ENCODE results near the gene MLYCD.

The MLYCD gene

GRCh38 chr16:83898463-83899271, at the start of gene MLYCD:
Gene MLYCD, plus strand, starts transcription at chr16:83899115. Its CDS starts 30 bp downstream, at chr16:83899145.
- DNase-seq = peak; percentile 34 to 91 (median 79)

GRCh38 chr16:83849421-83849820, 49.5 kb upstream of the MLYCD start:
- peak in 1 of 56 donors; percentile 2 for DNase-seq

DNA sequence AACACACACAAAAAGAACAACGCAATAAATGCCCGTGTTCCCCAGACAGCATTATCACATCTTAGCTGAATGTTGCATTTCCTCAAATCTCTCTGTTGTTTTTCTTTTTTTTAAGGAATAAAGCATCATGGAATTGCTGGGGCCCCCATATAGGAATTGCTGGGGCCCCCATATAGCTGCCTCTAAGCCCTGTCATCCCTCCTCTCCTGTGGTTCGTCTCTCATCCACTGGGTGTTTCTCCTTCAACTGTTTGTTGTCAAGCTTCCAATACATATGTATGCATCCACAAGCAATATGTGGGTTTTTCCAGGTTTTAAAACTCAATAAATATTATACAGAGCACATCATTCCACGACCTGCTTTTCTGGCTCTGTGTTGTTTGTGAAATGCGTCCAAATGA, 48.0 kb upstream of the MLYCD start:
- no peak for DNase-seq

DNA sequence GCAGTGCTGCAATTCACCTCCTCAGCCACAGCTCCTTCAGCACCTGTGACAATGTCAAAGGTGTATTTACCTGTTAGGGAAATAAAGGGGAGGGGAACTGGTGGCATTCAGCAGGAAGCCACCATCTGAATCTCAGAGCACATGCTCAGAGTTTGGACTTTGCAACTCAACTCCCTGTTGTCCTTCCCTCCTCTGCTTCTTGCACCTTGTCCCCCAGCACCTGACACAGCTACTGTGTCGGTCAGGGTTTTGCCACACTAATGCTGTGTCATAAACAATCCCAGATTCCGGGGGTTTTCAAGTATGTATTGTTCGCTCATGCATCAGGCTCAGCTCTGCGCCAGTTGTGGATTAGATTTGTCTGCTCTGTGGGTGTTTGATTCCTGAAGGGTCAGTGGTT, 47.4 kb upstream of the MLYCD start:
- no peak for DNase-seq

DNA sequence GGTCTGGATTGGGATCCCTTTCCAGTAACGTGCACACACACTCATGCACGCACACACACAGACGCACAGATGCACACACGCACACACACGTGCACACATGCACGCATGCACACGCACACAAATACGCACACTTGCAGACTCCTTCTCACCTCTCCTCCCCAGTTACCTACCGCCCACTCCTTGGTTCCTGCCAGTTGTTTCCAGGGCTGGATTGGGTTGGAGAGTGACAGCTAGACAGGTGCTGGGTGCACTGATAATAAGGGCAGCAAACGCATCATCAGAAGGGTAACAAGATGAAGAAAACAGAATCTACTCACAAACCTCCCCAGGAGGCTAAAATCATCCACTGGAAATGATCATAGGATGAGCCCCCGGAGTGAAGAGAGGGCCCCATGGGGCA, 46.1 kb upstream of the MLYCD start:
- no peak for DNase-seq

DNA sequence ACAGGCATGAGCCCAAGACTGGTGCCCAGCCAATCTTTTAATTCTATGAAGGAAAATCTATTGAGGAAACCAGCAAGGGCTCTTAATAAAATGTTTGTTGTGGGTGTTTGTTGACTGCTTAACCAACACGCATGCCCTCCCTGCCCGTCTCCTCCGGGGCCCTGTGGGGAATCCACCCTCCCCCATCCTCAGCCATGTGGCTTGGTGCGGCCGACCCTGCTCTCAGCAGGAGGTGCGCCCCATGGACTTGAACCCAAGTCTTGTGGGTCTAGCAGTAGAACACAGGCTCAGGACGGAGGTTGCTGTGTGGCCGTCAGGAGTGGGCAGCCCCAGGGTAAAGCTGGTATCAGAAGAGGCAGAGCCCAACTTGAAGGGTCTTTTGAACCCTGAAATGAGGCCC, 45.1 kb upstream of the MLYCD start:
- DNase-seq = no peak

- DNase-seq = no peak
Observed at GRCh38 chr16:83854420-83854819, 44.5 kb upstream of the MLYCD start.

- DNase-seq = no peak
Observed at GRCh38 chr16:83856792-83857191, 42.1 kb upstream of the MLYCD start.

GRCh38 chr16:83859265-83859664, 39.6 kb upstream of the MLYCD start:
- DNase-seq = no peak

DNA sequence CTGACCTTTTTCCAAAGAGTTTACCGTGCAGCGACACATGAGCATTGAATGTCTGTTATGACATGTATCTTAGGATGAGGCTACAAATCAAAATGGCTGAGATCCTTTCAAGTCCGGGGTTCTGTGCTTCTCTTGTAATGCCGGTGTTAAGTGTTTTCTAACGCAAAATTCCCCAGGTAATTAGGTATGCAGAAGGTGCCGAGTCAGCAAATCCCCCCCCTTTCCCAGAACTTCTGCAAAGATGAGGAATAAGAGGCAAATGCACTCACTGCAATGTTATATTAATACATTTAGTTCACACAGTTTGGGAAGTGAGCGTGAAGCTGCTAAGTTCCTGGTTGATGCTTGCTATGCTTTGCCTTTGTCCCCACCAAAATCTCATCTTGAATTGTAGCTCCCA, 36.3 kb upstream of the MLYCD start:
- DNase-seq = no peak

GRCh38 chr16:83863682-83864081, 35.2 kb upstream of the MLYCD start:
- no peak for DNase-seq

DNA sequence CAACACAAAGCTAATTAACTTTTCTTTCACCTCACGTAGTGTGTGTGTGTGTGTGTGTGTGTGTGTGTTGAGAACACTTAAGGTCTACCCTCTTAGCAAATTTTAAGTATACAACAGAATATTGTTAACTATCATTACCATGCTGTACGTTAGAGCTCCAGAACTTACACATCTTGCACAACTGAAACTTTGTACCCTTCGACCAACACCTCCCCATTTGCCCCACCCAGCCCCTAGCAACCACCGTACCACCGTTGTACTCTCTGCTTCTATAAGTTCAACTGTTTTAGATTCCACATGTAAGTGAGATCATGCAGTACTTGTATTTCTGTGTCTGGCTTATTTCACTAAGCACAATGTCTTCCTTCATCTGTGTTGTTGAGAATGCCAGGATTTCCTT, 28.1 kb upstream of the MLYCD start:
- DNase-seq = no peak

DNA sequence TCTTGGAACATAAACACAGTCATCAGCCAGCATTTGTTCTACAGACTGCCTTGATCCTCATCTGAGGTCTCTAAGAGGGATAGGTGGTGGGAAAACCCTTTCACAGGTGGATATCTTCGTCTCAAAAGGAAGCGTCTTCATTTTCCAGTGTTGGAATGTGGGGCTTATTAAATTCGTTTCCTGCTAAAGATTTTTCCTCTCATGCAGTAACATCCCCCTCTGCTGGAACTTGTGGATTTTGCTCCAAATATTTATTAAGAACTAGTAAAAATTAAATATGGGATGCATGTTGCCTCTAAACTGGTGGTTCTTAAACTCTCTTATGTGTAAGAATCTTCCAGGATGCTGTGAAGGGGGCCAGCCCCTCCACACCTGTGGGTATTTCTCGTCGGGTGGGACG, 20.1 kb upstream of the MLYCD start:
- DNase-seq = peak in 2 of 56 donors; percentile 5 to 25

GRCh38 chr16:83882163-83882885, 16.6 kb upstream of the MLYCD start:
- DNase-seq = no peak

GRCh38 chr16:83886199-83886971, 12.5 kb upstream of the MLYCD start:
- no peak for DNase-seq

DNA sequence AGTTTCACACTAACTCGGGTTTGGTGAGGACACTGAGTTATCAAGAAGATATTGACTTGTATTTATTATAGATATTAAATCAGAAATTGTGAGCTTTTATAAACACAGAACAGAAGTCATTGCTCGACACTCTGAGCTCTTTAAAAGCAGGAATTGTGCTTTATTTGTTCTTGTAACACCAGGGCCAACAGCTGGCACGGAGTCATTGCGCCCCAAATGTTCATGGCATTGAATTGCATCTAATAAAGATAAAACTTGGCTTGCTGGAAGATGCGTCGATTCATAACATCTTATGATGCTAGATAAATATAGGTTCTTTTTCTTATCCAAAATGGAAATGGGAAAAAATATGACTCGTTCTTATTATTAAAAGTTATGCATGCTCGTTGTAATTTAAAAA, 11.8 kb upstream of the MLYCD start:
- DNase-seq = peak in 21 of 56 donors; percentile 4 to 72 (median 19)

- peak in 5 of 56 donors; percentile 3 to 11 (median 8) for DNase-seq
Observed at GRCh38 chr16:83887564-83887963, 11.4 kb upstream of the MLYCD start.

DNA sequence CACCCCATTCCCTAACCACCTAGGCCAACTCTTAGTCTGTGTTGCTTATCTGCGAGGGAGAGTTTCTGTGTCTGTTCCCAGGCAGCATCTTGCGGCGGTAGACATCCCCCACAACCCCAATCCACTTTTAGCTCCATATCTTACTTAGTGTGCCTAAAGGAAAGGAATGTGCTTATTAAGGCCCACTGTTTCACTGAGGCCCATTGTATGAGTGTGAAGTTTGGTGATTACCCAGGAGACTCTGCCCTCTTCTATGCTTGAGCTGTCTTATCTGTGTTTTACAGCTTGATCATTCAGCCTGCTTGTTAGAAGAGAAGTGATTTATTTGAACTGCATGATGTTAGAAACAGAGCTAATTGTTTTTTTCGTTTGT, 10.3 kb upstream of the MLYCD start:
- DNase-seq = no peak

- DNase-seq = no peak
Observed at GRCh38 chr16:83890359-83890758, 8.6 kb upstream of the MLYCD start.

DNA sequence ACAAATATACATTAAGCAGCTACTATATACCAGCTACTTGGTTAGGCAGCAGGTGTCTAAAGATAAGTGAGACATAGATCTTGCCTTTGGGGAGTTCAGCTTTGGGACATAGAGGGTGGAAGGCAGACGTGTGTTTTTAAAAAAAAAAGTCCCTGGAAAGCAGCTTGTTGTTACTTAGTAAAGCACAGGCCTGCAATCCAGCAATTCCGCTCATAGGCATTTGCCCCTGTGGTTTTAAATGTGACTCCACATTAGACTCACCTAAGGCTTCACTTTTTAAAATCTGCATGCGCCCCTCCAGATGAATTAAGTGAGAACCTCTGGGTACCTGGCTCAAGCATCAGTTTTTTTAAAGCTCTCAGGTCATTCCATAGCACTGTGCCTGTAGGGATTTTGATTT, 7.2 kb upstream of the MLYCD start:
- no peak for DNase-seq

DNA sequence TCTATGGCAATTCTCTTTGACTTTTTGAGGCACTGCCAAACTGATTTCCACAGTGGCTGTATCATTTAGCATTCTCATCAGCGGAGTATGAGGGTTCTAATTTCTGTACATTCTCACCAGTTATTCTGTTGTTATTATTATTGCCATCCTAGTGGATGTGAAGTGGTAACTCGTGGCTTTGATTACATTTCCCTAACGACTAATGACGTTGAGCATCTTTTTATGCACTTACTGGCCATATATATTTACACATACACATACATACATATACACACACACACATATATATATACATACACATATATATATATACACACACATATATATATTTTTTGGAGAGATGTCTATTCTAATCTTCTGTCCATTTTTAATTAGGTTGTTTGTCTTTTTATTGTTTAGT, 3.7 kb upstream of the MLYCD start:
- DNase-seq = no peak

GRCh38 chr16:83895942-83896341, 3.0 kb upstream of the MLYCD start:
- no peak for DNase-seq

Measured in amygdala (tissue), 56 donors.